B cell (primary cell): ENCODE measurements around the gene CHST10. TPM values are rescaled to one million over a fixed set of nuclear protein-coding genes. Genes with fewer than 3 reads are reported as not detected.
"Not testable (repeated sequence)": the region's sequence is repeated elsewhere in the genome, so short reads cannot be mapped to it uniquely, and the experiment has no call there.

Source experiments
- ATAC-seq: fragments of 200-7000 bp; cut with Tn5 transposase; one replicate; pipeline ENCODE4 v1.10.0; 2021; ENCODE audit warnings: low read depth, mild to moderate bottlenecking, moderate number of reproducible peaks, moderate library complexity
- CTCF ChIA-PET: fragments of 350-600 bp; sonication (Branson Sonifier 250); formaldehyde crosslinking; loops from one replicate; lab custom pipeline; 2021; ENCODE audit warnings: antibody characterized with exemption, inconsistent platforms; lab: Charles Lee
- POLR2A ChIA-PET: fragments of 350-600 bp; sonication (Branson Sonifier 250); formaldehyde crosslinking; loops from one replicate; lab custom pipeline; 2021; ENCODE audit warnings: antibody characterized with exemption; lab: Charles Lee
- DNase-seq: peaks from one replicate; pipeline ENCODE4 v3.0.0; 2013
- H2AFZ ChIP-seq: 2 replicates; pipeline ENCODE4 v1.6.1; 2012; ENCODE audit warnings: mild to moderate bottlenecking, low read depth, low read length; ENCODE audit not compliant: insufficient read depth, poor library complexity, severe bottlenecking
- H3K27ac ChIP-seq, 2 donors: 1 replicate in 1 of 2; 2 replicates in 1 of 2; pipeline ENCODE4 v1.5.1; 2012 to 2013; ENCODE audit warnings: low read length in 2 of 2, mild to moderate bottlenecking in 2 of 2, moderate library complexity in 1 of 2
- H3K27me3 ChIP-seq, 4 experiments: fragments of 200-600 bp in 1 of 4; sonication (generic) in 1 of 4; replicated peaks in 1 of 4; 1 replicate in 2 of 4; 2 replicates in 2 of 4; pipeline versions ENCODE4 v1.6.1 to v1.7.0; 2013 to 2016; ENCODE audit warnings: low read length in 3 of 4, mild to moderate bottlenecking in 2 of 4, mixed read lengths in 1 of 4, moderate library complexity in 1 of 4; ENCODE audit not compliant: insufficient read depth in 4 of 4, control insufficient read depth in 3 of 4; ENCODE audit errors: control extremely low read depth in 1 of 4
- H3K36me3 ChIP-seq, 2 experiments: replicated peaks in 1 of 2; 1 replicate in 1 of 2; 2 replicates in 1 of 2; pipeline versions ENCODE4 v1.6.1 to v1.7.1; 2013; ENCODE audit warnings: low read length in 1 of 2; ENCODE audit not compliant: insufficient read depth in 2 of 2, control insufficient read depth in 1 of 2; ENCODE audit errors: control extremely low read depth in 1 of 2, extremely low read depth in 1 of 2
- H3K4me1 ChIP-seq, 2 donors: fragments of 200-600 bp in 1 of 2; sonication (generic) in 1 of 2; 1 replicate in 1 of 2; 2 replicates in 1 of 2; pipeline versions ENCODE4 v1.5.1 to v1.6.1; 2013 to 2017; ENCODE audit warnings: low read length in 2 of 2; ENCODE audit not compliant: control insufficient read depth in 2 of 2, insufficient read depth in 2 of 2
- H3K4me2 ChIP-seq: replicated peaks from 2 replicates; pipeline ENCODE3; 2012; ENCODE audit warnings: mild to moderate bottlenecking, low read depth, low read length; ENCODE audit not compliant: poor library complexity, severe bottlenecking
- H3K4me3 ChIP-seq, 5 experiments: fragments of 200-600 bp in 1 of 5; sonication (generic) in 1 of 5; 1 replicate in 3 of 5; 2 replicates in 2 of 5; pipeline versions ENCODE4 v1.5.1 to v1.7.0; 2011 to 2016; ENCODE audit warnings: low read length in 4 of 5, mild to moderate bottlenecking in 4 of 5, low read depth in 2 of 5, control low read depth in 1 of 5, moderate library complexity in 1 of 5; ENCODE audit not compliant: insufficient read depth in 1 of 5; ENCODE audit errors: control extremely low read depth in 1 of 5, extremely low read depth in 1 of 5
- H3K79me2 ChIP-seq: fragments of 200-600 bp; sonication (generic); one replicate; pipeline ENCODE4 v1.6.0; 2016; ENCODE audit warnings: low read length; ENCODE audit not compliant: control insufficient read depth, insufficient read depth
- H3K9ac ChIP-seq: fragments of 200-600 bp; sonication (generic); 2 replicates; pipeline ENCODE4 v1.6.1; 2017; ENCODE audit warnings: mild to moderate bottlenecking, low read length, moderate library complexity
- H3K9me3 ChIP-seq, 3 donors: one replicate each; pipeline versions ENCODE4 v1.6.1 to v1.7.1; 2013; ENCODE audit warnings: low read length in 2 of 3; ENCODE audit not compliant: control insufficient read depth in 2 of 3, insufficient read depth in 1 of 3; ENCODE audit errors: control extremely low read depth in 1 of 3
- H4K20me1 ChIP-seq: 2 replicates; pipeline ENCODE4 v1.6.0; 2012; ENCODE audit warnings: mild to moderate bottlenecking, low read length; ENCODE audit not compliant: insufficient read depth, control insufficient read depth, poor library complexity, severe bottlenecking
- H3K27ac Mint-ChIP-seq: one replicate; pipeline ENCODE4 v1.8.0; 2021; ENCODE audit warnings: mixed read lengths
- H3K27me3 Mint-ChIP-seq: one replicate; pipeline ENCODE4 v1.8.0; 2021; ENCODE audit warnings: mixed read lengths
- H3K4me1 Mint-ChIP-seq: one replicate; pipeline ENCODE4 v1.8.0; 2021; ENCODE audit warnings: mixed read lengths
- H3K4me3 Mint-ChIP-seq: one replicate; pipeline ENCODE4 v1.8.0; 2021; ENCODE audit warnings: mixed read lengths
- H3K9me3 Mint-ChIP-seq: one replicate; pipeline ENCODE4 v1.8.0; 2022; ENCODE audit warnings: mixed read lengths; ENCODE audit not compliant: insufficient read depth
- EZH2 ChIP-seq: IDR thresholded peaks from 2 replicates; pipeline ENCODE4 v1.6.1; 2012; ENCODE audit warnings: borderline replicate concordance, low read depth, mild to moderate bottlenecking, moderate library complexity, low read length; ENCODE audit not compliant: insufficient read depth, poor library complexity, severe bottlenecking
- WGBS: methylation state at CpG from one replicate; pipeline ENCODE4 v1.1.5; 2013; ENCODE audit warnings: missing lambda C conversion rate; ENCODE audit not compliant: insufficient coverage; 5-methylcytosine and 5-hydroxymethylcytosine counted together
- intact Hi-C: fragments of 100-400 bp; cut with micrococcal nuclease; formaldehyde crosslinking; loops from one replicate; pipeline ENCODE4 v1.10.0; 2022
- polyA plus RNA-seq: library from polyadenylated mRNA; depleted of rRNA; stranded (reverse); fragments of >200 nt; gene quantifications from 2 replicates; pipeline ENCODE4 v1.2.3, GENCODE V29; 2012
- total RNA-seq, 2 donors: library from RNA; stranded (reverse); fragments of 120-200 nt in 1 of 2; gene quantifications; 1 replicate in 1 of 2; 2 replicates in 1 of 2; pipeline versions ENCODE4 v1.2.3 to v1.2.4, GENCODE V29; 2013 to 2022
- TF ChIP-seq, protein P1 (sequence below): fragments of 200-600 bp; IDR thresholded peaks from one replicate; pipeline ENCODE4 v1.8.0; 2022; ENCODE audit warnings: antibody characterized with exemption, mild to moderate bottlenecking

The CHST10 gene
- total and polyA plus RNA-seq, 2 donors (not counting 1 experiment from before 2014, with no cell fraction given), result 5.2 to 9.9 TPM

DNA sequence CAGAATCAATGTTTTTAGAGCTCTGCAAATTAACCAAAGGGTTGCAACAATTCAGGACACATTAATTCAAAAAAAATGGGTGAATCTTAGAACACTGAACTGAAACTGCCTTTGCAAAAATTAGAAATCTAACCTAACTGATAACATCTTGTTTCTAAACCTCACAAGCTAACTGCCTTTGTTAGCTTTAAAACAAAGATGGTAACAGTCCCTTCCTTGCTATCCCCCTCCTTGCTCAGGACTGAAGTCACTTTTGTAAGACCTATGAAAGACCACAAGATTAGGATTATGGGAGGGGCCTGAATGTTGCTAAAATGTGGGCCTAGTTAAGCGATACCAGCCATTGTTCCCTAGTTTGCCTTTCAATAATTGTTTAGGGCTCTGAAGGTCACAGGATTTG is 50.3 kb downstream of the CHST10 start:
- DNase-seq, result no peak
- CTCF ChIA-PET, result interaction anchor here (1.1 to 1.4 kb wide), 3 partner anchors 9 to 104 kb away, joined by 3 read pairs; no protein-coding TSS in a partner anchor
- Histone ChIP-seq H3K9ac (no peak overlapping the region), H3K79me2 (no peaks in the 10 kb centered on the region), H3K27ac (no peak overlapping the region), H3K4me3 (no peak overlapping the region), H3K4me1 (no peaks in the 10 kb centered on the region), H2AFZ (no peak overlapping the region), H3K27me3 (peaks cover 0 to 7% (median 0%) of the 10 kb centered on the region in 4 experiments), H3K4me2 (no peak overlapping the region), H3K9me3 (peaks cover 7 to 20% (median 16%) of the 10 kb centered on the region in 3 donors), H3K36me3 (no peaks in the 10 kb centered on the region), H4K20me1 (no peaks in the 10 kb centered on the region)
- Mint-ChIP-seq H3K27ac (no peak overlapping the region), H3K27me3 (peaks cover 31% of the 10 kb centered on the region), H3K9me3 (peaks cover 17% of the 10 kb centered on the region), H3K4me1 (no peaks in the 10 kb centered on the region), H3K4me3 (no peak overlapping the region)
- POLR2A ChIA-PET, result no interaction called here
- no peak for ATAC-seq
- TF ChIP-seq, protein P1, sequence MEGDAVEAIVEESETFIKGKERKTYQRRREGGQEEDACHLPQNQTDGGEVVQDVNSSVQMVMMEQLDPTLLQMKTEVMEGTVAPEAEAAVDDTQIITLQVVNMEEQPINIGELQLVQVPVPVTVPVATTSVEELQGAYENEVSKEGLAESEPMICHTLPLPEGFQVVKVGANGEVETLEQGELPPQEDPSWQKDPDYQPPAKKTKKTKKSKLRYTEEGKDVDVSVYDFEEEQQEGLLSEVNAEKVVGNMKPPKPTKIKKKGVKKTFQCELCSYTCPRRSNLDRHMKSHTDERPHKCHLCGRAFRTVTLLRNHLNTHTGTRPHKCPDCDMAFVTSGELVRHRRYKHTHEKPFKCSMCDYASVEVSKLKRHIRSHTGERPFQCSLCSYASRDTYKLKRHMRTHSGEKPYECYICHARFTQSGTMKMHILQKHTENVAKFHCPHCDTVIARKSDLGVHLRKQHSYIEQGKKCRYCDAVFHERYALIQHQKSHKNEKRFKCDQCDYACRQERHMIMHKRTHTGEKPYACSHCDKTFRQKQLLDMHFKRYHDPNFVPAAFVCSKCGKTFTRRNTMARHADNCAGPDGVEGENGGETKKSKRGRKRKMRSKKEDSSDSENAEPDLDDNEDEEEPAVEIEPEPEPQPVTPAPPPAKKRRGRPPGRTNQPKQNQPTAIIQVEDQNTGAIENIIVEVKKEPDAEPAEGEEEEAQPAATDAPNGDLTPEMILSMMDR, result no peak
- TF ChIP-seq EZH2, result no peak
- WGBS, result 100% methylated on average over 1 of the region's 1 CpG
- intact Hi-C loops, result no loop called here

DNA sequence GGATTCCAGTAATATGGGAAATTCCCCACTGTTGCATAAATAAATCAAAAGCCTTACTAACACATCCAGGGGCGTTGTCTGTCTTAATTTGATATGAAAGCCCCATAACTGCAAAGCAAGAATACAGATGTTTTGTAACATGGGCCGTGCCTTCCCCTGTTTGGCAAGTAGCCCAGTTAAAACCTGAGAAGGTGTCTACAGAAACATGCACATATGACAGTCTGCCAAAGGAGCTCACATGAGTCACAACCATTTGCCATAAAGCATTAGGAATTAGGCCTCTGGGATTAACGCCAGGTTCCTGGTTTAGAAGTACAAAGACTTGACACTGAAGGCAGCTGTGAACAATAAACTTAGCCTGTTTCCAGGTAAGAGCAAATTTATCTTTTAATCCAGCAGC is 52.0 kb downstream of the CHST10 start:
- no peak overlapping the region for H3K27ac ChIP-seq
- 100% methylated on average over 1 of the region's 3 CpGs for WGBS
- TF ChIP-seq EZH2, result no peak
- TF ChIP-seq, protein P1, result no peak
- H3K4me3 ChIP-seq, result no peak overlapping the region
- Mint-ChIP-seq H3K9me3 (peaks cover 10% of the 10 kb centered on the region), H3K27ac (no peak overlapping the region), H3K4me1 (no peaks in the 10 kb centered on the region), H3K4me3 (no peak overlapping the region), H3K27me3 (peaks cover 31% of the 10 kb centered on the region)
- no peaks in the 10 kb centered on the region for H3K79me2 ChIP-seq
- peaks cover 0 to 3% (median 0%) of the 10 kb centered on the region in 4 experiments for H3K27me3 ChIP-seq
- no peaks in the 10 kb centered on the region for H3K4me1 ChIP-seq
- peaks cover 0 to 26% (median 9%) of the 10 kb centered on the region in 3 donors for H3K9me3 ChIP-seq
- POLR2A ChIA-PET, result no interaction called here
- no peak overlapping the region for H3K9ac ChIP-seq
- no peak overlapping the region for H3K4me2 ChIP-seq
- CTCF ChIA-PET, result interaction anchor here (1.3 kb wide), 1 partner anchor 16 kb away, joined by 3 read pairs; no protein-coding TSS in a partner anchor
- no peak overlapping the region for H2AFZ ChIP-seq
- H4K20me1 ChIP-seq, result no peaks in the 10 kb centered on the region
- intact Hi-C loops, result no loop called here
- H3K36me3 ChIP-seq, result no peaks in the 10 kb centered on the region
- ATAC-seq (no peak), DNase-seq (no peak)

DNA sequence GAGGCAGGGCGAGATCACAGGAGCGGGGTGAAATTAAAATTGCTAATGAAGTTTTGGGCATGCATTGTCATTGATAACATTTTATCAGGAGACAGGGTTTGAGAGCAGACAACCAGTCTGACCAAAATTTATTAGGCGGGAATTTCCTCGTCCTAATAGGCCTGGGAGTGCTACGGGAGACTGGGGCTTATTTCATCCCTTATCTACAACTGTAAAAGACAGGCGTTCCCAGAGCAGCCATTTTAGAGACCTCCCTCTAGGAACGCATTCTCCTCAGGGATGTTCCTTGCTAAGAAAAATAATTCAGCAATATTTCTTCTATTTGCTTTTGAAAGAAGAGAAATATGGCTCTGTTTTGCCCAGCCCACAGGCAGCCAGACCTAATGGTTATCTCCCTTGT is 55.2 kb downstream of the CHST10 start:
- H3K27ac Mint-ChIP-seq, CTCF ChIA-PET, H4K20me1 ChIP-seq, H3K4me3 ChIP-seq, H3K9ac ChIP-seq, ATAC-seq, H3K4me1 Mint-ChIP-seq, POLR2A ChIA-PET, H3K27me3 ChIP-seq, H3K4me3 Mint-ChIP-seq, H3K79me2 ChIP-seq, H2AFZ ChIP-seq, H3K27ac ChIP-seq, H3K4me1 ChIP-seq, H3K36me3 ChIP-seq, H3K4me2 ChIP-seq, intact Hi-C loops, DNase-seq, H3K9me3 Mint-ChIP-seq: not testable (repeated sequence)
- no CpG with 5 or more reads among the region's 7 CpGs for WGBS
- peaks cover 0 to 22% (median 2%) of the 10 kb centered on the region in 3 donors for H3K9me3 ChIP-seq
- H3K27me3 Mint-ChIP-seq, result peaks cover 27% of the 10 kb centered on the region
